Activated effector memory CD4-positive, alpha-beta T cell treated with anti-CD3 and anti-CD28 coated beads, Interleukin-2, amount 50 U/mL, for 16 hours (primary cell): ENCODE results near the gene CHD5.

Source experiments
- DNase-seq: peaks from one replicate; pipeline ENCODE4 v3.0.0-alpha.2; 2020

Gene CHD5

GRCh38 chr1:6096243-6097116 lies 83.6 kb downstream of the CHD5 start:
- no peak for DNase-seq

DNA sequence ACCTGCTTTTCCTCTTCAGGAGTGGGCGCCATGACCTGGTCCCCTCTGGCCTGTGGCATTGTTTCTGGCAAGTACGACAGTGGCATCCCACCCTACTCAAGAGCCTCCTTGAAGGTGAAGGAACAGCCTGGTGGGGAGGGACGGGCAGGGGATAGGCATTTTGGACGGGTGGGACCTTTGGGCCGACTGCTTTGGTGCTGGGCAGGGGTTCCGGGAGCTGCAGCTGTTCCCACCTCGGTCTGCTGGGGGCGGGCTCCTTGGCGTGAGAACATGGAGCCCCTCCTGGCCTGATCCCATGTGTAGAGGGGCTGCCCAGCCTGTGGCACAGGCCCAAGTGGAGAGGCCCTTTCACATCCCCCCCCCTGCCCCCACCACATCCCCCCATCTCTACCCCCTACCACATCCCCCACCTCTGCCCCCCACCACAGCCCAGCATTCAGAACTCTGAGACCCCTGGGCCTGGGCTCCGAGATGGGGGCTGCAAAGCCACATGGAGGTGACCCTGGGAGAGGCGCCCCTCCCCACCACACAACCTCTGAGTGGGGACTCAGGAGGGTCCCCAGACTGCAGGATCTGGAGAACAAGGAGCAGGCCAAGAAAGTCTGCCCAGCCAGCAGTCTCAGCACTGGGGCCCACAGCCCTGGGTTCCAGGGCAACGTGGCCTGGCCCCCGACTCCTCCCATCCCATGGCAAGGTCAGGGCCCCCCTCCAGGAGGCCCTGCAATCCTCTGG lies 84.4 kb downstream of the CHD5 start:
- no peak for DNase-seq

DNA sequence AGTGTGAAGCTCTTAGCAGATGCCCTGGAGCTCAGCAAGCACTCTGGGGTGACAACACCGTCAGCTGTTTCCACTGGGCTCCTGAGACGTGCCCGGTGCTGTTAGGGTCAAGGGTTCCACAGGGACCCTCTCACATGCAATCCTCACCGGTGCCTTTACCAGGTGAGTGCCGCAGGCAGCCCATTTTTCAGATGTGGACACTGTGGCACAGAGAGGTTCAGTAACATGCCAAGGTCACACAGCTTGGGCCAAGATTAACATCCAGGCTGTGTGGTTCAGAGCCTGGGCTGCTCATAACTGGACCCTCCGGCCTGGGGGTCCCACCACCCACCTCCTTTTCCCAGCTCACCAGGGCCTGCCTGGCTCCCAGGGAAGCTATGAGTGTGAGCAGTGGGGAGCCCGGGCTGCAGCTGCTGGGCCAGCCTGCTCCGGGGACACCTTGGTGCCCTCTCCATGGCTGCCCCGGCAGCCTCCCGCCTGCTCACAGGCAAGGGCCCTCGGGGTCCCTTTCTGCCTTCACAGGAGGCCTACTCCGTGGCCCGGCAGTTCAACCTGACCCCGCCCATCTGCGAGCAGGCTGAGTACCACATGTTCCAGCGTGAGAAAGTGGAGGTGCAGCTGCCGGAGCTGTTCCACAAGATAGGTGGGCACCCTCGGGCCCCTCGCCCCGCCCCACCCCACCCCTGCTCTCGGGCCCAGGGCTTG lies 85.2 kb downstream of the CHD5 start:
- DNase-seq = no peak

DNA sequence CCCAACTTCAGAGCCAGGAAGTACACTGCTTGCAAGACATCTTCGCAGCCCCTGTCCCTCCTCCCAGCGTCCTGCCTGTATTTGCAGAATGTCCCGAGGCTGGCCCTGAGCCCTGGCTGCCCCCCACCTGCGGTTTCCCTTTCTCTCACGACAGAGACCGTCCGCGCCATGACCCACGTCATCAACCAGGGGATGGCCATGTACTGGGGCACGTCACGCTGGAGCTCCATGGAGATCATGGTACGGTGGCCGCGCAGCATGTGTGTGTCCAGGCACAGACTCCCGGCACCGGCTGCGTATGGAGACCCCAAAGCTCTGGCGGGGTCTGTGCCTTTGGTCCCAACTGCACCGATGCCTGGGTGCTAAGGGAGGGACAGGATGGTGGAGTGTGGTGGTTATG lies 85.9 kb downstream of the CHD5 start:
- DNase-seq = no peak

DNA sequence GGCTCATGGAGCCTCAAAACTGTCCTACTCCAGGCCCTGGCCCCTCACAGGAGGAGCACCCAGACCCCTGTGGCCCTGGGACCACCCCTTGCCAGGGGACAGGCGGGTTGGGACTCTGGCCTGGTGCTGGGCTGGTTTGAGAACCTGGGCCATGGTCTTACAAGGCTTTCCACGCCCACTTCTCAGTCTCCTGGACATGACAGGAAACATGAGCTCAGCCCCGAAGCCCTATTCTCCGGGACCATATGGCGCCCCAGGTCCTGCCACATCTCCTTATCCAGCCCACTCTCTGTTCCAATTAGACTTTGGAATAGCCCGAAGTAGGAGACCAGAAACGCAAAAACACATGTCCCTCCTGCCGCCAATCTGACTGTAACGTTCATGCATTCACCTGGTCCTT lies 86.5 kb downstream of the CHD5 start:
- no peak for DNase-seq

DNA sequence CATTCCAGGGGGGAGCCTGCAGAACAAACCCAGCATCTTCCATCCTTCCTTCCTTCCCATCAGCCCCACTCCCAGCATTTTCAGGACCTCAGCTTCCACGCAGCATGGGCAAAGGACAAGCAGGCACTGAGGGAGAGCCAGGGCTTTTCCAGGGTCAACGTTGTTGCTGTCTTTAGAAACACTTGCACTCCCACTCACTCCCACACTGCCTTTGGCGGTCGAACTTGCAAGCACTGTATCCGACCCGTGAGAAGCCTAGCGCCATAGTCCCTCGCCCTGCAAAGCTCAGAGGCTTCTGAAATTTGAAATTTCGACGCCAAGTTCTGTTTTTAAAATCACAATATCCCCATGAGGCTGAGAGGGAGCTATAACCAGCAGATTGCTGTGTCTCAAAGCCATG lies 87.0 kb downstream of the CHD5 start:
- DNase-seq = no peak

DNA sequence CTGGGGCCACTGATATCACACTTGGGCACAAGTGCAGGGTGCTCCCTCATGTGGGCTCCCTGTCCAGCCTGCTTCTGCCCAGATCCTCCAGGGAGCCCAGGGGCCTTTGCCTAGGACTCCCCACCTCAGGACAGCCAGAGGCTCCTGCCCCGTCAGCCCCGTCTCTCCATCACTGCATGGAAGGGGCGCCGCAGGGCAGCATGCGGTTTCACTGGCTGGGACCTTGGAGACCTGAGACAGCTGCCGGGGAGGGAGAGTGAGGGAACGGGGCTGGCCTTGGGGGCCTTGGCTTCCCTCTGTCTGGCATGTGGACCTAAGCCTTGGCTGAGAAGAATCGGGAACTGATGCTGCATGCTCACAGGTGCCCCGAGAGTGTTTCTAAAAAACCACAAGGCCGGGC lies 87.9 kb downstream of the CHD5 start:
- DNase-seq = no peak

DNA sequence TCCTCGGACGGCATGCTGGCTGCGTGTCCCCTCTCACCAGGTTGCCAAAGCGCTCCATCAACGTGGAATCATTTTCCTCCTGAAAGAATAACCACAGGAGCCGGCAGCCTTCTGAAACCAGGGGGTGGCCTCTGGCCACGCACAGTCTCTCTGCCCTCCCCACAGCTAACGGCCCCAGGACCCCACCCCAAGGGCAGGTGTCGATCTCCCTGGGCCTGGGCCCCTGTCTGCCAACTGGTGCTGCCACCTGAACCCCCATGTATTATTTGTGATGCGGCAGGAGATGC lies 88.4 kb downstream of the CHD5 start:
- no peak for DNase-seq

GRCh38 chr1:6090996-6091822 lies 88.9 kb downstream of the CHD5 start:
- DNase-seq = no peak

GRCh38 chr1:6090288-6090687 lies 89.8 kb downstream of the CHD5 start:
- no peak for DNase-seq

GRCh38 chr1:6088956-6089355 lies 91.2 kb downstream of the CHD5 start:
- DNase-seq = no peak

DNA sequence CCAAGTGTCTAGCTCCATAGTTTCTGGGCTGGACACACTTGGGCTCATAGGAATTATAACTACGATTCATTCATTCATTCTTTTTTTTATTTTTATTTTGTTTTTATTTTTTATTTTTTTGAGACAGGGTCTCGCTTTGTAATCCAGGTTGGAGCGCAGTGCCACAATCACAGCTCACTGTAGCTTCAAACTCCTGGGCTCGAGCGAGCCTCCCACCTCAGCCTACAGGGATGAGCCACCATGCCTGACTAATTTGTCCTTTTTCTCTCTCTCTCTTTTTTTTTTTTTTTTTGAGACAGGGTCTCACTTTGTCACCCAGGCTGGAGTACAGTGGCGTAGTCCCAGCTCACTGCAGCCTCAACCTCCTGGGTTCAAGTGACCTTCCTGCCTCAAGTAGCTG lies 92.2 kb downstream of the CHD5 start:
- no peak for DNase-seq

- DNase-seq = no peak
Measured at GRCh38 chr1:6087377-6087772, 92.7 kb downstream of the CHD5 start.

DNA sequence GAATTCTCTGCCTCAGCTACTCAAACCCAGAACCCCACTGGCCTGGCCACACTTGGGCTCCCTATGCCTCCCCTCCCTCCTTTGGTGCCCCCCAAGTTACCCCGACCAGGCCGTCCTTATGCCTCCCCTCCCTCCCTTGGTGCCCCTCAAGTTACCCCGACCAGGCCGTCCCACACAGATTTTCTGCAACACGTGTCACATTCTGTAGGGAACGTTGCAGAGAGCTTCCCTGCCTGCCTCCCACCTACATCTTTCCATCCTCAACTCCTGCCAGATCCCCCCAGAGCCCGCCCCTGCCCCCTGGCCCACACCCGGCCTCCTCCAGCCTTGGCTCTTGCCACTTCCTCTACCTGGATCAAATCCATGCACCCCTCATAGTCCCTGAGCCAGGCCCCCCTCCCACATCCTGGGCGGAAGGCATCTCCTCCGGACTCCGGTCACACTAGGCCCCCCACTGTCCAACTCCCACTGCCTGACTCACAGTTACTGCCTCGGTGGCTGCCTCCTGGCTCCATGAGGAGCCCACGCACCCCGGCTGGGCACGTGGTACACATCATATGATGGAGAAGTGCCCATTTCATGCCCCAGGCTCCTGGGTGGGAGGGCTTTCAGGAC lies 93.3 kb downstream of the CHD5 start:
- DNase-seq = no peak

DNA sequence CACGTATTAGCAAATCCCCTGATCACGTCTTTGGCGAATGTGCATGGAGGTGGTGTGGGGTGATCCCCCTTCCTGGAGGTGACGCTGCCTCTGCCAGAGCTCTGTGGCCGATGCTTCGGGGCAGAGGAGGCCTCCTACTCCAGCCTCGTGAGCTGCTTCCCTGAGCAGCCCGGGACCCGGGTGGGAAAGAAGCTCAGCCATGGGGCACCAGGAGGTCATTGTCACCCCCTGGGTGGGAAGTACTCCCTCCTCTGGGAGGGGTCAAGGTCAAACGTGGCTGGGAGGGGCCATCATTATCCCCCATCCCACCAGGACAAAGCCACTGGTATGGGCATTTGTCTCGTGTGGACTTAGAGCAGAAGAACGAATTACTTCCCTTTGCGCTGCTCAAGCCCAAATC lies 93.8 kb downstream of the CHD5 start:
- no peak for DNase-seq

DNA sequence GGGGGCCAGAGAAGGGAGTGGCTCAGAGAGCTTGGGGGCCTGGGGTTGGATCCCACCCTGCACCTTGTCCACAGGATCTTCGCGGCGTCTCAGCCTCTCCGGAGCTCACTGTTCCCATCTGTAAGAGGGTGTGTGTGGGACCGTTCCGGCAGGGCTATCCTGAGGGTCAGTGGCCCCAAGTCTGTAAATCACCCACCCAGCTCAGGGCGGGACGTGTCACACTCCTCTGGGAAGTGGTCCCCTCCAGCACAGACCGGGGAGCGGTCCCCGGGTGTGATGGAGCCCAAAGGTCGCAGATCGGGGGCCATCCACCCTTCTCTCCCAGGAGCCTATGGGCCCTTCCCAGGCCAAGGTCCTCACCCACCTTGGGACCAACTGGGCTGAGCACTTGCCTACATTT lies 94.5 kb downstream of the CHD5 start:
- DNase-seq = no peak

DNA sequence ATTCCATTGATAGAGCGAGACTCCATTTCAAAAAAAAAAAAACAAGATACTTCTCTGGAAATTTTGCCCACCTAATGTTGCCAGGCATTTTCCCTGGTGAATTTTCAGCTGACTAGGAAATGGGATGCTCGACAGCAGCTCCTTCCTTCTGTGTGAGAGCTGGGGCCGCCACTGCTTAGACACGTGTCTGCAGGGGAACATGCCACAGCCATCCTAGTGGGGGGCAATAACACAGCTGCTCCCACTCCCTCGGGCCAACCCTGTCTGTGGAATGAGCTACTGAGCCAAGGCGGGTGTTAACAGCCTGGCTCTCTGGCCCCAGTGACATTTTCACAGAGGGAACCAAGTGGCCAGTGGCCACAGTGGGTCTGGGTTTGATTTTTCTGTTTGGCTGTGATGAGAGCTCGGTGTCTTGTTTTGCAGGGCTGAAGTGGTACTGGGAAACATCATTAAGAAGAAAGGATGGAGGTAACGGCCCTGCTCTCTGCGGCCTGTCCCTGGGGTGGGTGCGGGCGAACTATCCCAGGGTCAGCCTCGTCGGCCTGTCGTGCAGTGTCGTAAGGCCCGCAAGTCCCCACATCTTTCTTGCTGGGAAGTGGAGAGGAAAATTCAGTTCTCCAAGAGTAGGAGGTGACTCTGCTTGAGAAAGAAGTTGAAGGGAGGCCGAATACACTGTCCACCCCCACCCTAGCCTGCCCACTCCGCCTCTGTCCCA lies 95.2 kb downstream of the CHD5 start:
- no peak for DNase-seq

GRCh38 chr1:6083801-6084446 lies 96.2 kb downstream of the CHD5 start:
- no peak for DNase-seq

DNA sequence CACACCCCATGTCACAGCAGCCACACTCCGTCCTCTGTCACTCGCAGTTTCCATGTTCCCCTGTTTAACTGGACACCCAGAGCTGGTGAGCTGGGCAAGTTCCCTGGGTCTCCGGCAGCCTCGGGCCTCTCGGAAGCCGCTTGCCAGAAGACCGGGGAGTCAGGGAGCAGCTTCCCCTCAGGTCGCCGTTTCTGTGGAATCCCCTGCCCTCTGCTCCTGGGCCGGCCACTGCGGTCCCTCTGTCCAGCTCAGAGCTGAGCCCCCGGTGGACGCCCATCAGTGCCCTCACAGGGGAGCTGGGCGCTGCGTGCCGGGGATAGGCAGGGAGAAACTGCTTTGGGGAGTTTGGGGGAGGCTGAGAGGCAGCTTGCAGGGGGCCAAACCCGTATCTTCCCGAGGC lies 96.7 kb downstream of the CHD5 start:
- no peak for DNase-seq

DNA sequence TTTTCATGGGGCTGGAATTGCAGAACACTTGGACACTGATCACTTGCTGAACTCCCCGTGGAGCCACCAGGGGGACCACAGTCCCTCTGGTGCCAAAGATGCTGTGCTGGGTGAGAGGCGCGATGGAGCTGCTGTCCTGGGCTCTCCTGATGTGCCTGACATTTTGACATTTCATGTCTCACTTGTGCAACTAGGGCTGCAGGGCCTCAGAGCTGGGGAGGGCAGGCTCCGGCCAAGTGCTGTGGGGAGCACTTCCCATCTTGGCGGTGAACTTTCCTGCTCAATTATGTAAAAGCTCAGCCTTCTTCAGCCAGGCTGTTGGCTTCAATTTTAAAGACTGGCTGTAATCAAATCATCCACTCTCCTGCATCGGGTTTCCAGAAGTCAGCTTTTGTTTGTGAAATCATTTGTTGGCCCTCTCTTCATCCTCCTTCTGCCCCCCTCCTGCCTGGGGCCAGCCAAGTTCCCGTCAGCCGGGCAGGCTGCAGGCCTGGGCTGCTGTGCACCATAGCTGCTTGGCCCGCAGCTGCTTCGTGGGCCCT lies 97.6 kb downstream of the CHD5 start:
- DNase-seq = no peak

- no peak for DNase-seq
Measured at GRCh38 chr1:6081901-6082300, 98.2 kb downstream of the CHD5 start.
